GM23338 (cell line): ENCODE results near the gene DLG2.

Experiments used
- CREB1 ChIP-seq: fragments of 250-450 bp; sonication (Bioruptor Pico); IDR thresholded peaks from 2 replicates; pipeline ENCODE4 v1.5.0; 2020; ENCODE audit warnings: low read depth, mild to moderate bottlenecking, moderate library complexity
- CTCF ChIP-seq, 2 experiments: fragments of 200-600 bp in 1 of 2; sonication (generic) in 1 of 2; conservative IDR thresholded peaks; 2 replicates each; pipeline versions ENCODE4 v1.5.1 to v1.6.1; 2016 to 2017; ENCODE audit warnings: antibody characterized with exemption in 2 of 2, low read depth in 2 of 2, mild to moderate bottlenecking in 2 of 2, moderate library complexity in 1 of 2
- ETS1 ChIP-seq: IDR thresholded peaks from 2 replicates; pipeline ENCODE4 v1.6.1; 2016; ENCODE audit warnings: antibody characterized with exemption
- EZH2 ChIP-seq: fragments of 200-600 bp; sonication (generic); IDR thresholded peaks from one replicate; pipeline ENCODE4 v1.8.0; 2017; ENCODE audit warnings: antibody characterized with exemption, mild to moderate bottlenecking, low read depth; ENCODE audit not compliant: unreplicated experiment
- EZH2phosphoT487 ChIP-seq: fragments of 200-600 bp; sonication (generic); IDR thresholded peaks from one replicate; pipeline ENCODE4 v1.8.1; 2018; ENCODE audit warnings: antibody characterized with exemption; ENCODE audit not compliant: unreplicated experiment
- JUNB ChIP-seq: IDR thresholded peaks from one replicate; pipeline ENCODE4 v1.6.1; 2016; ENCODE audit warnings: antibody characterized with exemption; ENCODE audit not compliant: unreplicated experiment
- NANOG ChIP-seq: IDR thresholded peaks from 2 replicates; pipeline ENCODE4 v1.6.1; 2016; ENCODE audit warnings: antibody characterized with exemption, borderline replicate concordance
- POLR2AphosphoS5 ChIP-seq: IDR thresholded peaks from 2 replicates; pipeline ENCODE4 v1.6.1; 2016; ENCODE audit warnings: antibody characterized with exemption, low read depth
- REST ChIP-seq: IDR thresholded peaks from one replicate; pipeline ENCODE4 v1.6.1; 2018; ENCODE audit warnings: antibody characterized with exemption; ENCODE audit not compliant: unreplicated experiment
- STAT1 ChIP-seq: IDR thresholded peaks from one replicate; pipeline ENCODE4 v1.6.1; 2016; ENCODE audit warnings: antibody characterized with exemption; ENCODE audit not compliant: unreplicated experiment
- ZNF114 ChIP-seq: fragments of 250-450 bp; sonication (Bioruptor Pico); IDR thresholded peaks from 2 replicates; pipeline ENCODE4 v1.5.0; 2020; ENCODE audit warnings: mild to moderate bottlenecking, moderate library complexity
- ZNF331 ChIP-seq: fragments of 250-450 bp; sonication (Bioruptor Pico); IDR thresholded peaks from 2 replicates; pipeline ENCODE4 v1.5.0; 2020; ENCODE audit warnings: low read depth, mild to moderate bottlenecking, moderate library complexity

- no peak for TF ChIP-seq JUNB
- no peak for TF ChIP-seq CTCF (conservative IDR thresholded peaks at IDR 0.05; ENCODE audit: low read depth in 2 of 2)
- no peak for TF ChIP-seq REST
- TF ChIP-seq CREB1 (CRISPR knock-in tag), result no peak
- no peak for TF ChIP-seq POLR2AphosphoS5
- no peak for TF ChIP-seq ZNF331 (CRISPR knock-in tag)
- no peak for TF ChIP-seq EZH2
- TF ChIP-seq STAT1, result no peak
- TF ChIP-seq ZNF114 (CRISPR knock-in tag), result no peak
- TF ChIP-seq EZH2phosphoT487, result no peak
- no peak for TF ChIP-seq ETS1
- no peak for TF ChIP-seq NANOG
Measured at GRCh38 chr11:85599083-85599482, 28.1 kb downstream of the DLG2 start.
